Right lobe of liver (tissue), 4 donors: ENCODE results near the gene GPR50.

Experiments
- CTCF ChIP-seq, 4 donors: fragments of 200-600 bp in 3 of 4; fragments of 450-650 bp in 1 of 4; IDR thresholded peaks; one replicate each; pipeline versions ENCODE4 v1.5.1 to v1.8.0; 2016 to 2022; ENCODE audit warnings: antibody characterized with exemption in 4 of 4, mild to moderate bottlenecking in 2 of 4
- POLR2A ChIP-seq: fragments of 450-650 bp; IDR thresholded peaks from one replicate; pipeline ENCODE4 v1.6.1; 2017; ENCODE audit warnings: antibody characterized with exemption, mild to moderate bottlenecking
- donor health status: DM: no; HTN: no; CAD: no.
- donor health status: DM: no; HTN: no; CAD: no.
- donor health status: DM: no; HTN: yes; CAD: no.

- no peak for TF ChIP-seq CTCF (IDR thresholded peaks at IDR 0.05)
- no peak for TF ChIP-seq POLR2A
Measured at GRCh38 chrX:151167791-151168345, 8.5 kb upstream of the GPR50 start.
